Measurements from ENCODE around the gene VIT.

- TF ChIP-seq CTCF (IDR thresholded peaks at IDR 0.05) = no peak
- no peak for TF ChIP-seq EZH2phosphoT487 (IDR thresholded peaks at IDR 0.05; ENCODE audit: borderline replicate concordance, low read depth)
- no peak for TF ChIP-seq USF1 (IDR thresholded peaks at IDR 0.05; ENCODE audit: borderline replicate concordance, low read depth)
- TF ChIP-seq ZBTB33 (IDR thresholded peaks at IDR 0.05; ENCODE audit: borderline replicate concordance, low read depth) = no peak
- TF ChIP-seq RFX5 (IDR thresholded peaks at IDR 0.05; ENCODE audit: low read length) = no peak
- no peak for TF ChIP-seq JUND (IDR thresholded peaks at IDR 0.05)
These were observed 25.5 kb upstream of the VIT start for GRCh38 chr2:36670881-36671595.

Measured in SK-N-SH (cell line).